Astrocyte of the spinal cord (primary cell): Measurements from ENCODE around the gene RET.

Experiments used
- DNase-seq: peaks from one replicate; pipeline ENCODE4 v3.0.0; 2011; ENCODE audit warnings: low read depth, low spot score
- H3K4me3 ChIP-seq: 2 replicates; pipeline ENCODE4 v1.5.1; 2011; ENCODE audit warnings: low read depth, mild to moderate bottlenecking, low read length, moderate library complexity
- in situ Hi-C: cut with HindIII; loops from 2 replicates; pipeline ENCODE4 v1.10.0; 2017; ENCODE audit warnings: low sequenced_read_pairs
- TF ChIP-seq, protein P1 (sequence below): IDR thresholded peaks from 2 replicates; pipeline ENCODE4 v1.5.1; 2012; ENCODE audit warnings: low read depth, mild to moderate bottlenecking, low read length, inconsistent platforms

Gene RET

DNA sequence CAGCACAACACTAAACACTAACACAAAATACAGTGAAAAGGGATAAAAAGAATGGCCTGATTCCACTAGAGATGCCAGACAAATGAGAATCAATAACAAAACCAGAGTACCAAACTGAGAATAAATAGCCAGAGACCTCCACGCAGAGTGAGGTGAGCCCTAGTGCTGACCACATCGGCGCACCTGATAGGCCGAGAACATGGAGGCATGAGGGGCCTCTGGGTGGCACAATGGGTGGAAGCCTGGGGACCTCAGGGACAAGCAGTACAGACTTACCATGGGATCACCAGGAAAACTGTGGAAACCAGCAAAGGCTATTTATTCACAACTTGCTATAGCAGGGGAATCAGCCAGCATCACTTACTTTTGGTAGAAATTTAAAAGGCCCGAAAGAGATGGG is 59.6 kb downstream of the RET start:
- TF ChIP-seq, protein P1, sequence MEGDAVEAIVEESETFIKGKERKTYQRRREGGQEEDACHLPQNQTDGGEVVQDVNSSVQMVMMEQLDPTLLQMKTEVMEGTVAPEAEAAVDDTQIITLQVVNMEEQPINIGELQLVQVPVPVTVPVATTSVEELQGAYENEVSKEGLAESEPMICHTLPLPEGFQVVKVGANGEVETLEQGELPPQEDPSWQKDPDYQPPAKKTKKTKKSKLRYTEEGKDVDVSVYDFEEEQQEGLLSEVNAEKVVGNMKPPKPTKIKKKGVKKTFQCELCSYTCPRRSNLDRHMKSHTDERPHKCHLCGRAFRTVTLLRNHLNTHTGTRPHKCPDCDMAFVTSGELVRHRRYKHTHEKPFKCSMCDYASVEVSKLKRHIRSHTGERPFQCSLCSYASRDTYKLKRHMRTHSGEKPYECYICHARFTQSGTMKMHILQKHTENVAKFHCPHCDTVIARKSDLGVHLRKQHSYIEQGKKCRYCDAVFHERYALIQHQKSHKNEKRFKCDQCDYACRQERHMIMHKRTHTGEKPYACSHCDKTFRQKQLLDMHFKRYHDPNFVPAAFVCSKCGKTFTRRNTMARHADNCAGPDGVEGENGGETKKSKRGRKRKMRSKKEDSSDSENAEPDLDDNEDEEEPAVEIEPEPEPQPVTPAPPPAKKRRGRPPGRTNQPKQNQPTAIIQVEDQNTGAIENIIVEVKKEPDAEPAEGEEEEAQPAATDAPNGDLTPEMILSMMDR, result no peak
- in situ Hi-C loops, result no loop called here
- no peak for DNase-seq
- H3K4me3 ChIP-seq, result no peak overlapping the region

DNA sequence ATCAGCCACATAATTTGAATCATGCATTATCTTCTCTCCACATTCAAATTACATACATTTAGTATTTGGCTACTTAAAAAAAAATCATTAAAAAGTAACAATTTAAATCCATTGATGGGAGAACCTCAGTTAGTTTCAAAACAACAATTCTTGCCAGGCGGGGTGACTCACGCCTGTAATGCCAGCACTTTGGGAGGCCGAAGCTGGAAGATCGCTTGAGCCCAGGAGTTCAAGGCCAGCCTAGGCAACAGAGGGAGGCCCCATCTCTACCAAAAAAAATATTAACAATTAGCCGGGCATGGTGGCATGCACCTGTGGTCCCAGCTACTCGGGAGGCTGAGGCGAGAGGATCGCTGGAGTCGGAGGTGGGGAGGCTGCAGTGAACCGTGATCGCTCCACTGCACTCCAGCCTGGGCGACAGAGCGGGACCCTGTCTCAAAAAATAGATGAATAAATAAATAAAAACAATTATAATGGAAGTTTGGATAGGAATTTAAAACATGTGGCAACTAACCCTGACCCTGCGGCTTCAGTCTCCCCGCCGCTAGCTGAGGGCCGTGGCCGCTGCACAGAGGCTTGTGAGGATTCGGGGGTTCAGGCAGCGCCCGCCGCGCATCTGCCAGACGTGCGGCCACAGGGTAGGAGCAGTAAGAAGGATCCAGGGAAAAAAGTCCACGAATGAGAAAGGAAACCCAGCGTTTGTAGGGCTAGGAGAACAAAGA is 60.3 kb downstream of the RET start:
- in situ Hi-C loops, result no loop called here
- peak; percentile 10 for DNase-seq

DNA sequence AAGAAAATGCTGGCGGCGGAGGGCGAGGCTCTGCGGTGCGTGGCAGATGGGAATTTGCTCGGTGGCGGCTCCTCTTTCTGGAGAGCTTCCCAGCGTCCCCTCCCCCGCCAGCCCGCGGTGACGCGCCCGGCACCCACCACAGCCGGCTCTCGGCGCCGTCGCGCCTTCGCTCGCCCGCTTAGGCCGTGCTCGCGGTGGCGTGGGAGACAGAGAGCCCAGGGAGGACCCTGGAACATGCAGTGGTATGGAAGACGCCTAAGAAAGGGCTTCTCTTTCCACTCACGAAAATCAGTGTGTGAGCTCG is 60.8 kb downstream of the RET start:
- peak overlapping the region; percentile 87 for H3K4me3 ChIP-seq
- TF ChIP-seq, protein P1, result no peak
- in situ Hi-C loops, result no loop called here
- peak; percentile 60 for DNase-seq

More for the DNA sequence above, 60.3 kb downstream of the RET start:
- peak overlapping the region; percentile 87 for H3K4me3 ChIP-seq
- TF ChIP-seq, protein P1, result no peak

DNA sequence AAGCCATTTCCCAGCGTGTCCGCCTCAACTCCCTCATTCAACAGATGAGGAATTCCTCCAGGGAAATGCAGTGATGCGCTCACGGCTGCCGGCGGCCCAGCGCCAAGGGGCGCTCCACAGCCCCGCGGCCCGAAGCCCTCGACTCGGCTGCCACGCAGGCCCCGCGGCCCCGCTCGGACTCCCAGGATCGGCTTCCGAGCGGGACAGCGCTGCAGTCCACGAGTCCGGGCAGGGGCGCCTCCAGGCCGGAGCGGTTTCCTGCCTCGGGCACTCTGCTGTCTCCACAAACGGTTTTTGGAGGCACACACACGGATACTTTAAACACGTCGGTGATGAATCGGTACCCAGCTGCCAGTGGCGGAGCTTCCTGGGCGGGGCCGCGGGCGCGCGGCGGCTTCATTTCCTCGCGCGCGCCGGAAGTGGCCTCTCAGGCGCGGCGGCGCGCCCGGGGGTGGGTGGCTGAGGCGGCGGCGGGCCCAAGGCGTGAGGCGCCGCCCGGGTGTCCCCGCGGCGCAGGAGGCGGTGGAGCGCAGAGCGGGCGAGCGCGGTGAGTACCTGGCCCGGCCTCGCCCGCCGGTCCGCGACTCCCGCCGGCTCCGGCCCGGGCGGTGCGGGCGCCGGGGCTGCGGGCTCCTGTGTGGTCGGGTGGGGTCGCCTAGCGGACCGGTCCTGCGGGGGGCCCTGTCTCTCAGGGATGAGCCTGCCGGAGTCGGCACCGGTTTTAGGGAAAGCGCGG is 61.3 kb downstream of the RET start, which contains the start of gene CSGALNACT2:
TSS of gene CSGALNACT2 (plus strand) at position 425 of the 736 bp plus-strand sequence. CDS start 16,705 bp downstream, outside the sequence.
- H3K4me3 ChIP-seq, result peak within 1 kb of the TSS; percentile 87
- in situ Hi-C loops, result no loop called here
- TF ChIP-seq, protein P1, result no peak
- peak; percentile 89 for DNase-seq

DNA sequence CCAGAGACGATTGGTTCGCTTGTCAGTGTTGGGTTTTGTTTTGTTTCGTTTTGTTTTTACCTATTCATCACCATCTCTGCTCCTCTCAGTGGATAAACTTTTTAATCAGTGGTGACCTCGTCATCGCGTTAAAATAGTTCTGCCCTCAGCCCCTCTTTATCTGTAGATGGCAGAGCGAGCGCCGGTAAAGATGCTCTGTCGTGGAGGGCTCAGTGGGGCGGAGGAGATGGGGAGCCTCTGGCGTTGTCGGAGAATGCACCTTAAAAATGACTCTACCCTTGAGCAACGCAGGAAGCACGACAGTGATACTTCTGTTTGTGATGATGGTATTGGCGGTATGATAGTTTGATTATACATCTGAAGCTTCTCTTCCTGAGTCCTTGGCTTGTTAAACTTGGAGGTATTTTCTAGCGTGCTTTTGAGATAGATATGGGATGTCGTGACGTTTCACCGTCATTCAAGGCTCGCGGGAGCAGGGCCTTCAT is 61.9 kb downstream of the RET start:
- peak; percentile 38 for DNase-seq
- peak overlapping the region; percentile 87 for H3K4me3 ChIP-seq
- TF ChIP-seq, protein P1, result no peak
- in situ Hi-C loops, result no loop called here

DNA sequence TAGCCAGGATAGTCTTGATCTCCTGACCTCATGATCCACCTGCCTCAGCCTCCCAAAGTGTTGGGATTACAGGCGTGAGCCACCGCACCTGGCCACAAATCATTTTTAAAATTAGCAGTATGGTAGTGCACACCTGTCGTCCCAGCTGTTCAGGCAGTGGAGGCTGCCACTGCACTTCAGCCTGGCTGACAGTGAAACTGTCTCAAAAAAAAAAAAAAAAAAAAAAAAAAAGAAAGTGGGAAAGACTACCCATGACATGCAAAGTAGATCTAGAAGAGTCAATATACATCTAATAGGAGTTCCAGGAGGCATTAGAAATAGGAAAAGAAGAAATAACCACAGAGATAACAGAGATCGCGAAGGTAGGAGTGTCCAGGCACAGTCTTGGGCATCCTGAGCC is 64.6 kb downstream of the RET start:
- in situ Hi-C loops, result no loop called here
- TF ChIP-seq, protein P1, result no peak
- H3K4me3 ChIP-seq, result no peak overlapping the region

More for the DNA sequence above, 64.6 kb downstream of the RET start:
- DNase-seq, result no peak
